GM23248 (cell line): ENCODE data around the gene GGT6.

Experiments used
- EZH2 ChIP-seq: fragments of 200-600 bp; sonication (generic); IDR thresholded peaks from 2 replicates; pipeline ENCODE4 v1.6.1; 2018; ENCODE audit warnings: antibody characterized with exemption, mild to moderate bottlenecking; ENCODE audit not compliant: insufficient read depth, poor library complexity, severe bottlenecking
- EZH2phosphoT487 ChIP-seq: fragments of 200-600 bp; sonication (generic); IDR thresholded peaks from 2 replicates; pipeline ENCODE4 v1.6.1; 2018; ENCODE audit warnings: antibody characterized with exemption, moderate library complexity, mild to moderate bottlenecking, low read depth; ENCODE audit not compliant: insufficient read depth

- TF ChIP-seq EZH2 (no peak), EZH2phosphoT487 (no peak)
These were observed 6.7 kb downstream of the GGT6 start for GRCh38 chr17:4553669-4554068.
